Right cardiac atrium (tissue), 5 donors: ENCODE measurements around the gene ICOSLG. TPM values are rescaled to one million over a fixed set of nuclear protein-coding genes. Genes with fewer than 3 reads are reported as not detected.
"Not testable (repeated sequence)": the region's sequence is repeated elsewhere in the genome, so short reads cannot be mapped to it uniquely, and the experiment has no call there.

ENCODE experiments used
- ATAC-seq, 2 donors: fragments of 200-7000 bp; cut with Tn5 transposase; one replicate each; pipeline versions ENCODE4 v1.8.0 to v1.9.1; 2020; ENCODE audit warnings: moderate library complexity in 2 of 2, mild to moderate bottlenecking in 1 of 2
- DNase-seq, 3 donors: peaks; one replicate each; pipeline ENCODE4 v3.0.0-alpha.2; 2020
- H3K27ac ChIP-seq: one replicate; pipeline ENCODE4 v1.5.1; 2013; ENCODE audit warnings: mild to moderate bottlenecking, low read length, control low read depth, moderate library complexity
- H3K27me3 ChIP-seq: one replicate; pipeline ENCODE4 v1.6.1; 2013; ENCODE audit not compliant: control insufficient read depth, insufficient read depth
- H3K4me1 ChIP-seq: one replicate; pipeline ENCODE4 v1.6.1; 2013; ENCODE audit warnings: low read length; ENCODE audit not compliant: control insufficient read depth, insufficient read depth
- H3K4me3 ChIP-seq: one replicate; pipeline ENCODE4 v1.5.1; 2013; ENCODE audit warnings: low read length, control low read depth
- H3K9me3 ChIP-seq: one replicate; pipeline ENCODE4 v1.6.1; 2013; ENCODE audit warnings: low read length; ENCODE audit not compliant: control insufficient read depth
- WGBS: extraction: QIAGEN DNeasy Blood & Tissue Kit; methylation state at CpG from one replicate; pipeline ENCODE4 v1.1.7; 2013; 5-methylcytosine and 5-hydroxymethylcytosine counted together
- intact Hi-C, 4 donors: fragments of 100-400 bp; cut with DNase I; formaldehyde crosslinking; loops; one replicate each; pipeline versions ENCODE4 v1.11.0 to v1.14.0; 2022 to 2023
- polyA plus RNA-seq: library from polyadenylated mRNA; stranded (reverse); fragments of 200-250 nt; gene quantifications from one replicate; pipeline ENCODE4 v1.2.3, GENCODE V29; 2013
- total RNA-seq, 4 donors: library from RNA; stranded (reverse); fragmentation: NEBNext Ultra II Directional; extraction: Animal tissue kit (Norgen Biotek cat#: 25700); gene quantifications; one replicate each; pipeline ENCODE4 v1.2.1, GENCODE V29; 2021
- donor health status: healthy with polysubstance abuse.
- donor health status: DM: no; HTN: yes; CAD: no.
- donor health status: DM: no; HTN: no; CAD: no.
- donor health status: DM: no; HTN: yes; CAD: no; lungs with severe emphysema.
- donor health status: DM: yes; HTN: yes; CAD: no.

The ICOSLG gene
- total and polyA plus RNA-seq, 5 donors, result 0.57 to 4.6 (median 0.93) TPM

- ATAC-seq, DNase-seq, intact Hi-C loops, H3K9me3 ChIP-seq, H3K27me3 ChIP-seq, H3K4me3 ChIP-seq, H3K4me1 ChIP-seq, H3K27ac ChIP-seq: not testable (repeated sequence)
- no CpG with 5 or more reads among the region's 8 CpGs for WGBS
These were observed 22.3 kb downstream of the ICOSLG start for GRCh38 chr21:44218461-44218860.

GRCh38 chr21:44211978-44212377 lies 28.8 kb downstream of the ICOSLG start:
- WGBS, result 95% methylated on average over 2 of the region's 2 CpGs
- H3K4me3 ChIP-seq, ATAC-seq, intact Hi-C loops, H3K27me3 ChIP-seq, H3K9me3 ChIP-seq, H3K4me1 ChIP-seq, DNase-seq, H3K27ac ChIP-seq: not testable (repeated sequence)

GRCh38 chr21:44211574-44211973 lies 29.2 kb downstream of the ICOSLG start:
- ATAC-seq, H3K4me3 ChIP-seq, H3K9me3 ChIP-seq, H3K27me3 ChIP-seq, DNase-seq, intact Hi-C loops, H3K4me1 ChIP-seq, H3K27ac ChIP-seq: not testable (repeated sequence)
- 96% methylated on average over 2 of the region's 3 CpGs for WGBS

- H3K4me1 ChIP-seq, H3K9me3 ChIP-seq, H3K27ac ChIP-seq, H3K27me3 ChIP-seq, H3K4me3 ChIP-seq, intact Hi-C loops: not testable (repeated sequence)
- WGBS, result 43% methylated on average over 10 of the region's 15 CpGs
- ATAC-seq (peak; percentile 57 to 81), DNase-seq (peak; percentile 10 to 42 (median 14))
These were observed 32.7 kb downstream of the ICOSLG start for GRCh38 chr21:44207860-44208646.

GRCh38 chr21:44206698-44207676 lies 33.8 kb downstream of the ICOSLG start:
- H3K27ac ChIP-seq, H3K27me3 ChIP-seq, H3K9me3 ChIP-seq, intact Hi-C loops, H3K4me1 ChIP-seq, DNase-seq, H3K4me3 ChIP-seq: not testable (repeated sequence)
- ATAC-seq, result peak; percentile 23 to 35
- WGBS, result no CpG with 5 or more reads among the region's 33 CpGs

- intact Hi-C loops, H3K4me3 ChIP-seq, H3K4me1 ChIP-seq, H3K9me3 ChIP-seq, H3K27ac ChIP-seq, DNase-seq, H3K27me3 ChIP-seq: not testable (repeated sequence)
- no CpG with 5 or more reads among the region's 24 CpGs for WGBS
- ATAC-seq, result peak; percentile 16 to 62
These were observed 34.6 kb downstream of the ICOSLG start for GRCh38 chr21:44206187-44206586.

GRCh38 chr21:44202590-44203299 lies 38.0 kb downstream of the ICOSLG start:
- H3K4me3 ChIP-seq, H3K4me1 ChIP-seq, intact Hi-C loops, H3K27ac ChIP-seq, DNase-seq, H3K9me3 ChIP-seq, H3K27me3 ChIP-seq: not testable (repeated sequence)
- WGBS, result no CpG with 5 or more reads among the region's 30 CpGs
- ATAC-seq, result peak; percentile 78 to 79

GRCh38 chr21:44199997-44200396 lies 40.7 kb downstream of the ICOSLG start:
- H3K27ac ChIP-seq, H3K9me3 ChIP-seq, H3K4me1 ChIP-seq, ATAC-seq, intact Hi-C loops, H3K4me3 ChIP-seq, H3K27me3 ChIP-seq: not testable (repeated sequence)
- DNase-seq, result peak in 1 of 3 donors; percentile 15
- 90% methylated on average over 11 of the region's 11 CpGs for WGBS

GRCh38 chr21:44199448-44199847 lies 41.3 kb downstream of the ICOSLG start:
- Histone ChIP-seq H3K27ac (no peak overlapping the region), H3K4me3 (no peak overlapping the region), H3K27me3 (no peaks in the 10 kb centered on the region), H3K9me3 (no peaks in the 10 kb centered on the region), H3K4me1 (no peaks in the 10 kb centered on the region)
- 79% methylated on average over 15 of the region's 15 CpGs for WGBS
- ATAC-seq (no peak), DNase-seq (no peak)
- intact Hi-C loops, result no loop called here

- ATAC-seq (peak; percentile 76 to 77), DNase-seq (peak in 2 of 3 donors; percentile 37 to 69)
- H3K27me3 ChIP-seq, H3K4me3 ChIP-seq, intact Hi-C loops, H3K4me1 ChIP-seq, H3K9me3 ChIP-seq: not testable (repeated sequence)
- 50% methylated on average over 18 of the region's 21 CpGs for WGBS
- H3K27ac ChIP-seq, result peak overlapping the region; percentile 2
These were observed 43.6 kb downstream of the ICOSLG start for GRCh38 chr21:44197156-44197516.
